Measurements from ENCODE around the gene HSPB8.

GRCh38 chr12:119231774-119232173 lies 53.0 kb downstream of the HSPB8 start:
- TF ChIP-seq CTCF (IDR thresholded peaks at IDR 0.05): no peak
- TF ChIP-seq POLR2AphosphoS5 (IDR thresholded peaks at IDR 0.05; ENCODE audit: insufficient read depth in 1 of 2, low read depth in 1 of 2): no peak
- TF ChIP-seq POLR2A (IDR thresholded peaks at IDR 0.05): no peak
